Vagina (tissue), 2 donors: ENCODE data around the gene RSPH3.

Experiments
- POLR2A ChIP-seq, 2 donors: fragments of 450-650 bp; IDR thresholded peaks; one replicate each; pipeline ENCODE4 v1.6.1; 2017; ENCODE audit warnings: antibody characterized with exemption in 2 of 2, mild to moderate bottlenecking in 2 of 2, moderate library complexity in 2 of 2
- POLR2AphosphoS5 ChIP-seq, 2 donors: sonication (generic); formaldehyde crosslinking; IDR thresholded peaks; one replicate each; pipeline ENCODE4 v1.9.0; 2017; ENCODE audit warnings: antibody characterized with exemption in 2 of 2, mild to moderate bottlenecking in 2 of 2, low read depth in 1 of 2; ENCODE audit not compliant: insufficient read depth in 1 of 2
- TF ChIP-seq, protein P1 (sequence below), 3 experiments: fragments of 450-650 bp in 2 of 3; fragments of 200-600 bp in 1 of 3; sonication (generic) in 1 of 3; IDR thresholded peaks; one replicate each; pipeline ENCODE4 v1.5.1; 2017 to 2019; ENCODE audit warnings: antibody characterized with exemption in 3 of 3, mild to moderate bottlenecking in 2 of 3, moderate library complexity in 2 of 3

DNA sequence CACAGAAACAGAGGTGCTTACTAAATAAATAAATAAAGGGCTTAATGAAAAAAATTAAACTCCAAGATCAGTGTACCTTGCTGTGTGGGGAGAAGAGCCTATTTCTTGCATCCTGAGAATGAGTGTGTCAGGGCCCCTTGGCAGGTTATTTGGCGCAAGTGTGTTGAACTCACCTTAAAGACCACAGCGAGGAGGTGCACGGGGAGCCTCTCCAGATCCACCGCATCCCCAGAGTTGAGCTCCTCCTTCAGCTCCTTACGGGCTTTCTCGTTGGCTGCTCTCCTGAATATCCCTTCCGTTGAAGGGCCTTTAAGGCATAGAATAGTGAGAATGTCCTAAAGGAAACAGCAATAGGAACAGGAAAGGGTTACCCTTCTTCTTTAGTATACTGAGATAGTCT lies 41.2 kb upstream of the RSPH3 start:
- TF ChIP-seq, protein P1, sequence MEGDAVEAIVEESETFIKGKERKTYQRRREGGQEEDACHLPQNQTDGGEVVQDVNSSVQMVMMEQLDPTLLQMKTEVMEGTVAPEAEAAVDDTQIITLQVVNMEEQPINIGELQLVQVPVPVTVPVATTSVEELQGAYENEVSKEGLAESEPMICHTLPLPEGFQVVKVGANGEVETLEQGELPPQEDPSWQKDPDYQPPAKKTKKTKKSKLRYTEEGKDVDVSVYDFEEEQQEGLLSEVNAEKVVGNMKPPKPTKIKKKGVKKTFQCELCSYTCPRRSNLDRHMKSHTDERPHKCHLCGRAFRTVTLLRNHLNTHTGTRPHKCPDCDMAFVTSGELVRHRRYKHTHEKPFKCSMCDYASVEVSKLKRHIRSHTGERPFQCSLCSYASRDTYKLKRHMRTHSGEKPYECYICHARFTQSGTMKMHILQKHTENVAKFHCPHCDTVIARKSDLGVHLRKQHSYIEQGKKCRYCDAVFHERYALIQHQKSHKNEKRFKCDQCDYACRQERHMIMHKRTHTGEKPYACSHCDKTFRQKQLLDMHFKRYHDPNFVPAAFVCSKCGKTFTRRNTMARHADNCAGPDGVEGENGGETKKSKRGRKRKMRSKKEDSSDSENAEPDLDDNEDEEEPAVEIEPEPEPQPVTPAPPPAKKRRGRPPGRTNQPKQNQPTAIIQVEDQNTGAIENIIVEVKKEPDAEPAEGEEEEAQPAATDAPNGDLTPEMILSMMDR (IDR thresholded peaks at IDR 0.05): no peak
- no peak for TF ChIP-seq POLR2AphosphoS5 (IDR thresholded peaks at IDR 0.05; ENCODE audit: insufficient read depth in 1 of 2, low read depth in 1 of 2)
- no peak for TF ChIP-seq POLR2A (IDR thresholded peaks at IDR 0.05)
